GM13976 (cell line): ENCODE data around the gene ZNF587.
"Not testable (repeated sequence)": the region's sequence is repeated elsewhere in the genome, so short reads cannot be mapped to it uniquely, and the experiment has no call there.

Experiments used
- DNase-seq: peaks from one replicate; pipeline ENCODE4 v3.0.0; 2012; ENCODE audit warnings: low spot score
- in situ Hi-C: fragments of 300-500 bp; cut with MboI; formaldehyde crosslinking; loops from one replicate; pipeline ENCODE4 v1.12.0; 2022; ENCODE audit warnings: low sequenced_read_pairs, mixed read lengths, inconsistent platforms; ENCODE audit not compliant: unreplicated experiment
- TF ChIP-seq, protein P1 (sequence below): IDR thresholded peaks from 2 replicates; pipeline ENCODE4 v1.5.1; 2012; ENCODE audit warnings: borderline replicate concordance, mild to moderate bottlenecking; ENCODE audit not compliant: insufficient read depth; ENCODE audit errors: extremely low read depth, missing control alignments, control extremely low read depth

Gene ZNF587

DNA sequence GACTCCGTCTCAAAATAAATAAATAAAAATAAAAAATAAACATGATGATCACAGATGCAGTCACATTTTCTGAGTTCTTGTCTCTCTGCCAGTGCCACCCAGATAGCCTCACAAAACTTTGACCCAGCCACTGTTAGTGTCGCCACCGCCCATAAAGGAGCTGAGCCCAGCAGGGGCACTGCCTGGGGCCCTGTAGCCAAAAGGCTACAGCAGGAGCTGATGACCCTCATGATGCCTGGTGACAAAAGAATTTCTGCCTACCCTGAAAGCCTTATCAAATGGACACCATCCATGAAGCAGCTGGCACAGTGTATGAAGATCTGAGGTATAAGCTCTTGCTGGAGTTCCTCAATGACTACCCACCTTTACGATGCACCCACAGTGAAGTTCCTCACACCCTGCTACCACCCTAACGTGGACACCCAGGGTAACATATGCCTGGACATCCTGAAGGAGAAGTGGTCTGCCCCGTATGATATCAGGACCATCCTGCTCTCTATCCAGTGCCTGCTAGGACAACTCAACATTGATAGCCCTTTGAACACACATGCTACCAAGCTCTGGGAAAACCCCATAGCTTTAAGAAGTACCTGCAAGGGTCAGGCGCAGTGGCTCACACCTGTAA, 18.3 kb downstream of the ZNF587 start:
- TF ChIP-seq, protein P1, sequence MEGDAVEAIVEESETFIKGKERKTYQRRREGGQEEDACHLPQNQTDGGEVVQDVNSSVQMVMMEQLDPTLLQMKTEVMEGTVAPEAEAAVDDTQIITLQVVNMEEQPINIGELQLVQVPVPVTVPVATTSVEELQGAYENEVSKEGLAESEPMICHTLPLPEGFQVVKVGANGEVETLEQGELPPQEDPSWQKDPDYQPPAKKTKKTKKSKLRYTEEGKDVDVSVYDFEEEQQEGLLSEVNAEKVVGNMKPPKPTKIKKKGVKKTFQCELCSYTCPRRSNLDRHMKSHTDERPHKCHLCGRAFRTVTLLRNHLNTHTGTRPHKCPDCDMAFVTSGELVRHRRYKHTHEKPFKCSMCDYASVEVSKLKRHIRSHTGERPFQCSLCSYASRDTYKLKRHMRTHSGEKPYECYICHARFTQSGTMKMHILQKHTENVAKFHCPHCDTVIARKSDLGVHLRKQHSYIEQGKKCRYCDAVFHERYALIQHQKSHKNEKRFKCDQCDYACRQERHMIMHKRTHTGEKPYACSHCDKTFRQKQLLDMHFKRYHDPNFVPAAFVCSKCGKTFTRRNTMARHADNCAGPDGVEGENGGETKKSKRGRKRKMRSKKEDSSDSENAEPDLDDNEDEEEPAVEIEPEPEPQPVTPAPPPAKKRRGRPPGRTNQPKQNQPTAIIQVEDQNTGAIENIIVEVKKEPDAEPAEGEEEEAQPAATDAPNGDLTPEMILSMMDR = no peak
- in situ Hi-C loops = no loop called here
- DNase-seq = no peak

DNA sequence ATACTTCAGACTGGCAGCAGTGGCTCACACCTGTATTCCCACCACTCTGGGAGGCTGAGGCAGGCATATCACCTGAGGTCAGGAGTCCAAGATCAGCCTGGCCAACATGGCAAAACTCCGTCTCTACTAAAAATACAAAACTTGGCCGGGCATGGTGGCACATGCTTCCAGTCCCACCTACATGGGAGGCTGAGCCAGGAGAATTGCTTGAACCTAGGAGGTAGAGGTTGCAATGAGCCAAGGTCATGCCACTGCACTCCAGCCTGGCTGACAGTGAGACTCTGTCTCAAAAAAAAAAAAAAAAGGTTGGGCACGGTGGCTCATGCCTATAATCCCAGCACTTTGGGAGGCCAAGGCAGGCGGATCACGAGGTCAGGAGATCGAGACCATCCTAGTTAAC, 20.0 kb downstream of the ZNF587 start:
- DNase-seq, in situ Hi-C loops: not testable (repeated sequence)

DNA sequence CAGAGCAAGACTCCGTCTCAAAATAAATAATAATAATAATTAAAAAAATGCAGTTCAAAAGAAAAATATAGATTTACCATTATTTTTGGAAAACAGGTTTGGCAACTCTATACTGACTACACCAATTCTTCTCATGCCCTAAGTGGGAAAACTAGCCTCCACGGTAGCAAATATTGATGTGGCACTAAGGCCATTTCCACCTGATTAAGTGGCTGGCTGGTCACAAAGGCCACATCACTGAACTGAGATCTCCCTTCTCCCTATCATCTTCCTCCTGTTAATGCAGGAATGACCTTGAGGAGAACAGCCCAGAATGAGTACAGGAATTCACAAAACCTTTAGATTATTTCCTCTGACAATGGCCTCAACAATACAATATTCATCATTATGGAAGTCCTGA, 20.6 kb downstream of the ZNF587 start:
- TF ChIP-seq, protein P1 = no peak
- in situ Hi-C loops = no loop called here
- DNase-seq = no peak

DNA sequence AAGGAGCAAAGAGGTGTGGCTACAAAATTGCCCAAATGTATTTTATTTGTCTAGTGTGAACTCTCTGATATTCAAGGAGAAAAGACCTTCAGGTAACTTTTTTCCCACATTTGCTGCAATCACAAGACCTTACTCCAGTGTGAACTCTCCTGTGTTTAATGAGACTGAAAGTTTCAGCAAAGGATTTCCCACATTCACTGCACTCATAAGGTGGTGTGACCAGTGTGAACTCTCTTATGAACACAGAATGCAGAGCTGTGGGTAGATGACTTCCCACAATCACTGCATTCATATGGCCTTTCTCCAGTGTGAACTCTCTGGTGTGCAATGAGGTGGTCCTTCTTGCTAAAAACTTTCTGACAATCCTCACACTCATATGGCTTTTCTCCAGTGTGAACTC, 22.8 kb downstream of the ZNF587 start:
- TF ChIP-seq, protein P1 = no peak
- in situ Hi-C loops = no loop called here
- DNase-seq = no peak

DNA sequence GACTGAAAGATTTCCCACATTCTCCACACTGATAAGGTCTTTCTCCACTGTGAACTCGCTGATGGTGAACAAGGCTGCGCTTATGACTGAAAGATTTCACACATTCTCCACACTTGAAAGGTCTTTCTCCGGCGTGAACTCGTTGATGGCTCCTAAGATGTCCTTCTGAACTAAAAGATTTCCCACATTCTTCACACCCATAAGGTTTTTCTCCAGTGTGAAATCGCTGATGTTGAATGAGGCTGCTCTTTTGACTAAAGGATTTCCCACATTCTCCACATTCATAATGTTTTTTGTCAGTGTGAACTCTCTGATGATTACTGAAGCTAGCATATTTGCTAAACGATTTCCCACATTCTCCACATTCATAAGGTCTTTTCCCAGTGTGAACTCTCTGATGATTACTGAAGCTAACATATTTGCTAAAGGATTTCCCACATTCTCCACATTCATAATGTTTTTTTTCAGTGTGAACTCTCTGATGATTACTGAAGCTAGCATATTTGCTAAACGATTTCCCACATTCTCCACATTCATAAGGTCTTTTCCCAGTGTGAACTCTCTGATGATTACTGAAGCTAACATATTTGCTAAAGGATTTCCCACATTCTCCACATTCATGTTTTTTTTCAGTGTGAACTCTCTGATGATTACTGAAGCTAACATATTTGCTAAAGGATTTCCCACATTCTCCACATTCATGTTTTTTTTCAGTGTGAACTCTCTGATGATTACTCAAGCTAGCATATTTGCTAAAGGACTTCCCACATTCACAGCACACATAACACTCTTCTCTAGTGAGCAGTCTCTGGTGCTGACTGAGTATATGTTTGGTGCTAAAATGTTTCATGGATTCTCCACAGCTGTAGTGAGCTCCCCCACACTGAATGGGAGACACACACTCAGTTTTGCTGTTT, 24.5 kb downstream of the ZNF587 start:
- DNase-seq, in situ Hi-C loops: not testable (repeated sequence)

DNA sequence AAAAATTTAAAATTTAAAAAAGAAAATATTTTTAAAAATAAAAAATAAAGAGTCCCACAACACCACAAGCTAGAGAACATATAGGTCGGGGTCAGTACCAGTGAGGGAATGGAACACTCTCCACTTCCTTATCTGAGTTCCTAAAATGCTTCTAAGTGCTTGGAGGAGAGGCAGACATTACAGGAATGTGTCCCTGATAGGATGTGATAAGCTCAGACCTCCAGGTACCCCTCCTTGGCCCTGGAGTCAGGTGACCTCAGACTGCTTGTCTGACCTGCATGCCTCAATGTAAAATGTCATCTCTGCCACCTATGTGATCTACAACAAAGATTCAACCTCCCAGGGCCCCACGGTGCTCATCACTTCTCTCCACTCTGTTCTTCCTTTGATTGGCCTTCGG, 36.4 kb downstream of the ZNF587 start:
- TF ChIP-seq, protein P1 = no peak
- no peak for DNase-seq
- in situ Hi-C loops = no loop called here

DNA sequence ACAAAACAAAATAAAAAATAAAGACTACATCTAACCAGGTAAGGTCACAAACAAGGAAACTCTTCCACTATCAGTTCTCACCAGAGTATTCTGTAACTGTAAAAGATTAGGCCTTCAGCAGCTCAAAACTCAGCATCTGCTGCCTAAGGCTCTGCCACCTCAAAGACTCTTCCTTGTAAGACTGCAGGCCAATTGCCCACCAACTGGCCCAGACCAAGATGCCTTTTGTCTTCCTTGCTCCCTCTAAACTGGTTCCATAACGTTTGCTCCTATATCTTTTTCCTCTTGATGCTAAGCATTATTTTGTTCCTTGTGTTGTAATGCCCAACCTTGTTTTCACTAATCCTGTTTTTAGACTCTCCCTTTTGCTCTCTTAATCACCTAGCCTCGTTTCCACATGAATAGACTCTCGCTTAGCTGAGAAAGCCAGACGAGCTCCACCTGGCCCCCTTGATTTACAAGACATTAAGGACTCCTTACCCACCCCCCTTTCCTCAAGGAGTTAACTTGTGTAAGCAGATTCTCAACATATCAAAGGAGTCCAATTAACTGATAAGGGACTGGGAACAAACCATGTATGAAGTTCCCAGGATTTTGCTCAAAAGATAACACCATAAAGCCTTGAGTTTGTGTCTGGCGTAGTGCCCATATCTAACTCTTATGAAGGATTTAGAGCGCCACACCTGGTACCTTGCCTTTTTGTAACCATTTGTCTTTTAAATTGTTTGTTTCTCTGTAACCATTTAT, 37.7 kb downstream of the ZNF587 start:
- in situ Hi-C loops = no loop called here
- no peak for DNase-seq
- TF ChIP-seq, protein P1 = no peak
